ENCODE data around the gene CACNA1G.

CACNA1G gene

DNA sequence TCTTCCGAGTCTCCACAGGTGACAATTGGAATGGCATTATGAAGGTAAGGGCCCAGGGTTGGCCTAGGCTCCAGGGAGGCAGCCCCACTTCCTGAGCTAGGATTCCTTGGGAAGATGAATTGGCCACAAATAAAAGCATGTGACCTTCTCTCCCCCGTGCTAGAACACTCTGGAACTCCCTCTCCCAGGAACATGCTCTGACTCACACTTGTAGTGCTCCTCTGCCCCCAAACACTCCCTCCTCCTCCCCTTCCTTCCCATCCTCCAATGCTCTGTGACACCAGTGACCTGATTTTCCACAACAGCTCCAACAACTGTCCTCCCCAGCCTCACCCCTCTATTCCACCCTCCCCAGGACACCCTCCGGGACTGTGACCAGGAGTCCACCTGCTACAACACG is 57.8 kb downstream of the CACNA1G start:
- no peak for DNase-seq

DNA sequence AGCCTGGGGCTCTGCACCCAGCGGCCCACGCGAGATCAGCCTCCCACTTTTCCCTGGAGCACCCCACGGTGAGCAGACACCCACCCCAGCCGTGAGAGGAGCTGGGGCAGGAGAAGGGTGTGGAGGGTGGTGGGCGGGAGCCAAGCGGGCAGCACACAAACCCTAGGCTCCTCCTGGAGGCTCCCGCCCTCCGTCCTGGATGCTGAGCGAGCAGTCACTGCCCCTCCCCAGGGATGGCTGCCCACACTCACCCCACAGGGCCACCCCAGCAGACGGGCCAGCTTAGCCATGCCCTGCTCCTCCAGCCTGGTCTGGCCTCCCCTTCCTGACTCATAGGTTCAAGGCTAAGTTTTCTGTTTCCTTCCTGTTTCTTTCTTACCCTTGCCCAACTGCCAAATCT is 58.4 kb downstream of the CACNA1G start:
- no peak for DNase-seq

DNA sequence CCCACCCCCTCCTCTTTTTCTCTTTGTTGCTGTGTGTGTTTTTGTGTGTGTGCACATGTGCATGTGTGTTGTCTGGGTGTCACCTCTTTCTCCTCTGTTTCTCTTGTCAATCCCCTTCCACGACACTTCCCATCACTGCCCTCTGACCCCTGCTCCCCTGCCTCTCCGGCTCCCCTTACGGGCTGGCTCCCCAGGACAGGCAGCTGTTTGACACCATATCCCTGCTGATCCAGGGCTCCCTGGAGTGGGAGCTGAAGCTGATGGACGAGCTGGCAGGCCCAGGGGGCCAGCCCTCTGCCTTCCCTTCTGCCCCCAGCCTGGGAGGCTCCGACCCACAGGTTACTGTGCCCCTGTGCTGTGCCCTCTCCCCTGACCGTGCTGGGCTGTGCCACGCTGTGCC is 59.0 kb downstream of the CACNA1G start:
- DNase-seq, result no peak

DNA sequence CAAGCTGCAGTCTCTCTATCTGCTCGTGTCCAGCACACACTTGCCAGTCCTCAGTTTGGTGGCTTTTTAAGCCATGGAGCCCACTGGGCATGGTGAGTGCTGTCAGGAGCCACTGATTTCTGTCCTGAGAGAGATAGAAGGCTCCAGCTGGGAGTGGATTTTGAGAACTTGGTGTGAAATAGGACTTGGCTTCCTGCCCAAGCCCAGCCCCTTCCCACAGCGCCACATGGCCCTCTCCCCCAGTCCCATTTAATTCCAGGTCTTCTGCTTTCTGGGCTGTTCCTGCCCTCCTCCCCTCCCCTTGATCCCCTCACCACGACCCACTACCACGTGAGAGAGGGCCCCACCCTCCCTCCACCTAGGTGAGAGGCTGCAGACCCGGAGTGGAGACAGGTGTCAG is 59.7 kb downstream of the CACNA1G start:
- no peak for DNase-seq

GRCh38 chr17:50620858-50621257 is 60.3 kb downstream of the CACNA1G start:
- no peak for DNase-seq

- DNase-seq, result no peak
Observed at GRCh38 chr17:50621574-50622031, 61.1 kb downstream of the CACNA1G start.

GRCh38 chr17:50624321-50624934 is 63.9 kb downstream of the CACNA1G start:
- DNase-seq, result no peak

- DNase-seq, result no peak
Observed at GRCh38 chr17:50625032-50625871, 64.7 kb downstream of the CACNA1G start.

GRCh38 chr17:50626037-50626574 is 65.6 kb downstream of the CACNA1G start:
- peak in 1 of 2 experiments; percentile 21 for DNase-seq

- DNase-seq, result no peak
Observed at GRCh38 chr17:50627036-50627781, 66.7 kb downstream of the CACNA1G start.

GRCh38 chr17:50627782-50628601 is 67.5 kb downstream of the CACNA1G start:
- no peak for DNase-seq

DNA sequence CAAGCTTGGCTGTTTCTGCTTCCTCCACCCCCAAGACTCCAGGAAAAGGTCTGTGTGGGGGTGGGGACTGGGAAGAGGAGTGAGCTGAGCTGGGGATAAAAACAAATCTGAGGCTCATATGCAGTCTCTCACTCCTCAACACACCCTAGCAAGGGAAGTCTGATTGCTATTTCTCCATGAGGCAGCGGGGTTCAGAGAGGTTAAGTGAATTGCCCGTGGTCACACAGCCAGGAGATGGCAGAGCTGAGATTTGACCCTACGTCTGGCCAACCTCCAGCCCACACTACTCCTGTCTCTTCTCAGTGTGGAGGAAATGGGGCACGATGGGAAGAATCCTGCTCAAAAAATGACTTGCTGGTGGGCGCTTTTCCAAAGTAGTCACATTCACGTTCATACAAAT is 69.4 kb downstream of the CACNA1G start:
- DNase-seq, result no peak

DNA sequence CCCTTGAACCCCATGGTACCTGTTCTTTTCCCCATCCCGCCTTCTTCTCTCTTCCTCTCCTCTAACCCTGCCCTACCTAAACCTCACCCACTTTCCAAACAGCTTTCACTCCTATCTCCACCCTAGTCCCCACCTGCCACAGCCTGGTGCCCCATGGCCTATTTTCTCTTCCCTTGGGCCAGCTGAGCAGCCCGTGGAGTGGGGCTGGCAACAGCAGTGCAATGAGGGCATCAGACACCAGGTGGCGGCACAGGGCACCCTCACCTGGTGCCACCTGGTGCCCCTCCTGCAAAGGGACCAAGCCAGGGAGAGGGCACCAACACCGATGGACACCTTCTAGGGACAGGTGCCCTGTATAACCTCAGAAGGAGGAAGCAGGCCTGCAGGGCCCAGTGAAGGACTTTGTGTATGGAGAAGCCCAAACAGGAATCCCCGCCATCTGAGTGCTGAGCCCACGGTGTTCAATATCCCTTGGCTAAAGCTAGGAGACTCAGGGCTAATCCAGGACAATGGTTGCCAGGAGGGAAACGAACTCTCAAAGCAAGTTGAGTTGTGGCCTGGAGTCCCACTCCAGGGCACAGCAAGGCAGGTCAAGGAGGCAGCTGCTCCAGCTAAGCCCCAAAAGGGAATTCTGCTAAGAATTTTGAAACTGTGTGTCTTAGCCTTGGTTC is 70.1 kb downstream of the CACNA1G start:
- peak in 1 of 2 experiments; percentile 21 for DNase-seq

DNA sequence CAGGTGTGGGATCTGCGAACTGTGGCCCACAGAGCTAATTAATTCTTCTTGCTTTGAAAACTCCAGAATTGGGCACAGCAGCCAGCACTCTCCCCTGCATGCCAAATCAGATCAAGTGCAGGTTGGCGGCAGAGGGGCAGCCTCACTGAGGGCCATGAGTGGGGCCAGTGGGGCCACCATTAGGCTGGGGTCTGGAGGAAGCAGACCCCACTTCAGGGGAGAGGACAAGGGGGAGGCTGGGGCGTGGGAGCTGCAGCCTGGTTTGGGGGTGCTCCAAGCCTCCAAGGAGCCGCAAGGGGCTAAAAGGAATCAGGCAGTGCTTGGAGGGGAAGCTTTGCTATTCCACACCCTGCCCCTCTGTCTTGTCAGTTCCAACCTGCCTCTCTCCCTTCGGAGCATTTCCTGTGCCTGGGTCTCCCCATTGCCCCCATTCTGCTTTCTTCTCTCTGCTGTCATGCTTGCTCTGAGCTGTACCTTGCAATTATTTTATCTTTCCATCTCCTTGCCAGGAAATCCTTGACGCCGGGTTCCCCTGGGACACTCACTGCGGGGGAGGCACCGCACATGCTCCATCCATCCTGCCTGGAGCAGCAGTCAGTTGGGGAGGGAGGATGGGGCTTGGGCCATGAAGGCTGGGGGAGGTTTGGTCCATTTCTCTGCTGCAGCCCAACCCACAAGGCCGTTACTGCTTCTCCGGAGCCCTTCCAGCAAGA is 70.8 kb downstream of the CACNA1G start:
- DNase-seq, result no peak

GRCh38 chr17:50631908-50632571 is 71.5 kb downstream of the CACNA1G start:
- DNase-seq, result no peak

GRCh38 chr17:50632637-50633036 is 72.1 kb downstream of the CACNA1G start:
- no peak for DNase-seq

DNA sequence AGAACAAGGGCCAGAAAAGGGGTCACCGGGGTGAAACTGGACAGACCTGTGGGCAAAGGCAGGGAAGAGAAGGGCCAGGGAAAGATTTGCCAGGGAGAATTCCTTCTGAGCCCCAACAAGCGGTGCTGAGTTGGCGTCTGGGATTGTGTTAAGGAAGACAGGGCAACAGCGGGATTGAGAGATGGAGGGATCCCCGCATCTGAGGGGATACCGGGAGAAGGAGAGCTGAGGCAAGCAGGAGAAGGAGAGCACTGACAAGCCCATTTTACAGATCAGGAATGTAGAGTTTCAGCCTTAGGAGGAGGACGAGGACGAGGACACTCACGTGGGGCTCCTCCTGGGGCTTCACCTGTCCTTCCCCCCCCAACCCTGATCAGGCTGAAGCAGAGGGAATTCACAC is 73.2 kb downstream of the CACNA1G start:
- no peak for DNase-seq

DNA sequence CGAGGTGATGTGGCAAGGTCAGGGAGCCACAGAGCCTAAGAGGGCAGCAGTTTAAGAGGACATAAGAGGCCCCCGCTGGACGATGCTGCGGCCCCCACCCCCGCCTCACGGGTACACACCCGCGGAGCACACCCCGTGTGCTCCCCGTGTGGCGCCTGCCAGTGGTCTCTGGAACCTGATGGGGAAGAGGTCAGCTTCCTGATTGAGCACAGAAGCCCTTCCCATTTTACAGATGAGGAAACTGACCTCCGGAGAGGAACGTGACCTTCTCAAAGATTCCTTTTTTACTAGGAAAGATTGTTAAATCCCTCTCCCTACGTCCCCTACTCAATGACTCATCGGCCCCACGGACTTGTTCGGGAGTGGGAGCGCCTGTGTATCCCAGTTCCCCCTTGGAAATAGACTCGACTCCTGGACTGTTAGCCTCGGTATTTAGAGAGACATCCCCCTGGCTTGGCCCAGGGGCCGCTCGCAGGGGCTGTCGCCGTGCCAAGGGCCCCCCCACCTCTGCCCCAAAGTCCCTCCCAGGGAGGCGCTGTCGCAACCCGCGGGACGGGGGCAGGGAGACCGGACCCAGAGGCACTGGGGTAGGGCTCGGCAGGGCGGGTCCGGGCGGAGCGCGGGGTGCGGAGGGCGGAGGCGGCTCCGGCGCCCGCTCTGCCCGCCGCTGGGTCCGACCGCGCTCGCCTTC is 73.9 kb downstream of the CACNA1G start, which contains the start of gene ABCC3:
ABCC3 (plus strand) TSS at position 658 of the 691 bp plus-strand sequence. CDS start 56 bp downstream, outside the sequence.
- no peak for DNase-seq

GRCh38 chr17:50634915-50635731 is 74.6 kb downstream of the CACNA1G start:
- DNase-seq, result no peak

Measured in SW 1271 (cell line).